Measurements from ENCODE around the gene BZW1.

The BZW1 gene

DNA sequence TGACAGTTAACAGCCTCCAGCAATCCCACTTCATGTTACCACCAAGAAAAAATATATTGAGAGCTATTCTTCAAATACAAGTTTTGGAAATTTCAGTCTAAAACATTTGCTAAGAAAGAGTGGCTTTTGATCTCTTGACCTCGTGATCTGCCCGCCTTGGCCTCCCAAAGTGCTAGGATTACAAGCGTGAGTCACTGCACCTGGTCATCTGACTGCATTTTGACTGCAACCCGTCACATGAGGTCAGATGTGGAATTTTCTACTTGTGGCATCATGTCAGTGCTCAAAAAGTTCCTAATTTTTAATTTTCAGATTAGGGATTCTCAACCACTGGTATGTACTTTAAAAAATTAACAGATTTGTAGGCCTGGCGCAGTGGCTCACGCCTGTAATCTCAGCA, 61.9 kb downstream of the BZW1 start:
- no peak for DNase-seq (ENCODE audit: low read depth in 2 of 3, low spot score in 1 of 3)
